IPS DF 4.7 (cell line): Measurements from ENCODE around the gene PLXNB2.

Source experiments
- DNase-seq: peaks from one replicate; pipeline ENCODE4 v3.0.0-alpha.2; 2013; ENCODE audit warnings: low spot score; ENCODE audit errors: extremely low read depth

The PLXNB2 gene

GRCh38 chr22:50313021-50313420 lies 5.6 kb upstream of the PLXNB2 start:
- no peak for DNase-seq

GRCh38 chr22:50312371-50312770 lies 4.9 kb upstream of the PLXNB2 start:
- DNase-seq = no peak

GRCh38 chr22:50311606-50312351 lies 4.3 kb upstream of the PLXNB2 start:
- DNase-seq = no peak

GRCh38 chr22:50310949-50311444 lies 3.6 kb upstream of the PLXNB2 start:
- no peak for DNase-seq

GRCh38 chr22:50310031-50310722 lies 2.7 kb upstream of the PLXNB2 start:
- no peak for DNase-seq

GRCh38 chr22:50309601-50309991 lies 2.1 kb upstream of the PLXNB2 start:
- DNase-seq = no peak

- no peak for DNase-seq
Observed at GRCh38 chr22:50308986-50309600, 1.6 kb upstream of the PLXNB2 start.

GRCh38 chr22:50308597-50308935 lies 1.1 kb upstream of the PLXNB2 start:
- DNase-seq = no peak

- DNase-seq = no peak
Observed at GRCh38 chr22:50307890-50308596, 597 bp upstream of the PLXNB2 start.

GRCh38 chr22:50305923-50306566 lies 1.4 kb downstream of the PLXNB2 start:
- DNase-seq = no peak

GRCh38 chr22:50305393-50305922 lies 2.0 kb downstream of the PLXNB2 start:
- no peak for DNase-seq

GRCh38 chr22:50304528-50305392 lies 2.7 kb downstream of the PLXNB2 start:
- DNase-seq = no peak

- DNase-seq = no peak
Observed at GRCh38 chr22:50303848-50304527, 3.5 kb downstream of the PLXNB2 start.

- no peak for DNase-seq
Observed at GRCh38 chr22:50303515-50303847, 4.0 kb downstream of the PLXNB2 start.

- DNase-seq = no peak
Observed at GRCh38 chr22:50302564-50302963, 4.9 kb downstream of the PLXNB2 start.

GRCh38 chr22:50302041-50302541 lies 5.4 kb downstream of the PLXNB2 start:
- DNase-seq = no peak

- DNase-seq = no peak
Observed at GRCh38 chr22:50301581-50301991, 5.9 kb downstream of the PLXNB2 start.

- DNase-seq = no peak
Observed at GRCh38 chr22:50300620-50301257, 6.7 kb downstream of the PLXNB2 start.
